RWPE2 (cell line): Measurements from ENCODE around the gene ELFN2.

ENCODE experiments used
- ATAC-seq: fragments of 200-7000 bp; cut with Tn5 transposase; 3 replicates; pipeline ENCODE4 v1.9.1; 2021; ENCODE audit warnings: low read depth
- DNase-seq: peaks from one replicate; pipeline ENCODE4 v3.0.0-alpha.2; 2020; ENCODE audit warnings: low spot score
- H3K27ac ChIP-seq: fragments of 450-650 bp; 2 replicates; pipeline ENCODE4 v1.5.1; 2017; ENCODE audit warnings: mild to moderate bottlenecking; ENCODE audit not compliant: poor library complexity, severe bottlenecking
- H3K27me3 ChIP-seq: fragments of 250-450 bp; sonication (Bioruptor Pico); 2 replicates; pipeline ENCODE4 v1.5.1; 2021; ENCODE audit warnings: mild to moderate bottlenecking, moderate library complexity; ENCODE audit not compliant: insufficient read depth, poor library complexity, severe bottlenecking
- H3K36me3 ChIP-seq: fragments of 250-450 bp; sonication (Bioruptor Pico); 2 replicates; pipeline ENCODE4 v1.5.1; 2020; ENCODE audit warnings: low read depth, mild to moderate bottlenecking, moderate library complexity
- H3K4me1 ChIP-seq: fragments of 250-450 bp; sonication (Bioruptor Pico); 2 replicates; pipeline ENCODE4 v1.5.1; 2021; ENCODE audit warnings: mild to moderate bottlenecking, moderate library complexity; ENCODE audit not compliant: insufficient read depth, poor library complexity, severe bottlenecking
- H3K4me3 ChIP-seq: fragments of 250-450 bp; sonication (Bioruptor Pico); 2 replicates; pipeline ENCODE4 v1.5.1; 2021; ENCODE audit warnings: mild to moderate bottlenecking, moderate library complexity; ENCODE audit not compliant: severe bottlenecking
- H3K9me3 ChIP-seq: fragments of 250-450 bp; sonication (Bioruptor Pico); 2 replicates; pipeline ENCODE4 v1.5.1; 2021; ENCODE audit warnings: mild to moderate bottlenecking, moderate library complexity; ENCODE audit not compliant: severe bottlenecking
- CTCF ChIP-seq: fragments of 450-650 bp; IDR thresholded peaks from one replicate; pipeline ENCODE4 v1.5.1; 2017; ENCODE audit warnings: mild to moderate bottlenecking, moderate library complexity; ENCODE audit not compliant: poor library complexity, severe bottlenecking

ELFN2 gene

GRCh38 chr22:37419370-37419968 lies 7.8 kb downstream of the ELFN2 start:
- H3K36me3 ChIP-seq, result no peaks in the 10 kb centered on the region
- H3K27me3 ChIP-seq, result no peaks in the 10 kb centered on the region
- H3K9me3 ChIP-seq, result no peaks in the 10 kb centered on the region
- DNase-seq (no peak), ATAC-seq (peak; percentile 6; the same call in 1 of the 3 replicates)
- H3K27ac ChIP-seq, result no peak overlapping the region
- H3K4me1 ChIP-seq, result no peaks in the 10 kb centered on the region
- peak overlapping the region; percentile 26 for H3K4me3 ChIP-seq
- no peak for TF ChIP-seq CTCF

- Histone ChIP-seq H3K36me3 (no peaks in the 10 kb centered on the region), H3K4me1 (no peaks in the 10 kb centered on the region), H3K27me3 (no peaks in the 10 kb centered on the region)
Measured at GRCh38 chr22:37418627-37419369, 8.5 kb downstream of the ELFN2 start.

GRCh38 chr22:37417677-37418348 lies 9.5 kb downstream of the ELFN2 start:
- Histone ChIP-seq H3K4me1 (no peaks in the 10 kb centered on the region), H3K27ac (no peak overlapping the region), H3K4me3 (no peak overlapping the region), H3K36me3 (no peaks in the 10 kb centered on the region), H3K27me3 (no peaks in the 10 kb centered on the region), H3K9me3 (no peaks in the 10 kb centered on the region)
- DNase-seq (no peak), ATAC-seq (no peak)
- no peak for TF ChIP-seq CTCF

More at GRCh38 chr22:37418627-37419369, 8.5 kb downstream of the ELFN2 start:
- Histone ChIP-seq H3K9me3 (no peaks in the 10 kb centered on the region), H3K4me3 (no peak overlapping the region), H3K27ac (no peak overlapping the region)
- no peak for TF ChIP-seq CTCF
- peak; percentile 28; the same call in 1 of the 3 replicates for ATAC-seq
- DNase-seq, result no peak

GRCh38 chr22:37417264-37417663 lies 10.0 kb downstream of the ELFN2 start:
- H3K27ac ChIP-seq, result no peak overlapping the region
- H3K9me3 ChIP-seq, result no peaks in the 10 kb centered on the region
- H3K36me3 ChIP-seq, result no peaks in the 10 kb centered on the region
- ATAC-seq (no peak), DNase-seq (no peak)
- no peaks in the 10 kb centered on the region for H3K27me3 ChIP-seq
- no peak for TF ChIP-seq CTCF
- H3K4me1 ChIP-seq, result no peaks in the 10 kb centered on the region
- no peak overlapping the region for H3K4me3 ChIP-seq
